ENCODE results near the gene RIPPLY3. TPM values are rescaled to one million over a fixed set of nuclear protein-coding genes. Genes with fewer than 3 reads are reported as not detected.

The RIPPLY3 gene
- total and polyA plus RNA-seq, 12 donors = 0.03 TPM; not detected in 11

DNA sequence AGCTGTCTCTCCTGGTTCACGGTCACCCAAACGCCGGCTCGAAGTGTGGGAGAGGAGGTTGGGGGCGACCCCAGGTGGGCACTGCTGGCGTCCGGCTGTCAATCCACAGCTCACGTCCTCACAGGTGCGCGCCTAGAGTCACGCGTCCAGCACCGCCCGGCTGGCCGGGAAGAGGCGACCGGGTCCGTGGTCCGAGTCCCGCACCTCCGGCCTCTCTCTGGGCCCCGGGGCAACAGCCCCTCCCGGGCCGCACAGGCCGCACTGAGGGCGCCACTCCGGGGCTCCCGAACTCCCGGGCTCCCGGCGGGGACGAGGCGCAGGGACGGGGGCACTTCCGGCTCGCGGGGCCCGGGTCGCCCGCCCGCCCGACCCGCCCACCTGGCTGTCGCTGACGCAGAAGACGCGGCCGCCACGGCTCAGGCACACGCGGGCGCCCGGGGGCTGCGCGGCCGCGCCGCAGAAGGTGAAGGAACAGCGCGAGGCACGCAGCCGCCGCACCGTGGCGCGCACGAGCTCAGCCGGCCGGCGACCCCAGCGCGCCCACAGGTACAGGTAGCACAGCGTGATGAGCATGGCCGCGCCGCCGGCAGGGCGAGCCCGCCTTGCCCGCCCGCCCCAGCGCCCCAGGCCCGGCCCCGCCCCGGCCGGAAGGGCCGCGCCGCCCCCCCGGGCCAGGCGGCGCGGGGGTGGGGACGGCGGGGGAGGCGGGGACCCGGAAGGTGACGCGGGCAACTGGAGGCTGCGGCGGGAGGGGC, 40.3 kb upstream of the RIPPLY3 start, which contains the start of gene HLCS:
Gene HLCS, minus strand, starts transcription at position 604 of the 755 bp plus-strand sequence. Its CDS starts 31 bp downstream, at position 573.
- Histone ChIP-seq H3K4me1 (peaks cover 0 to 18% (median 7%) of the 10 kb centered on the region in 9 donors), H3K27me3 (no peaks in the 10 kb centered on the region), H3K9me3 (no peaks in the 10 kb centered on the region), H3K27ac (peak within 1 kb of the TSS in 9 of 10 donors; percentile 66 to 87 (median 79)), H3K36me3 (peaks cover 0 to 6% (median 0%) of the 10 kb centered on the region in 9 donors), H3K4me3 (peak within 1 kb of the TSS; percentile 68 to 91 (median 78))
- TF ChIP-seq, protein P1, sequence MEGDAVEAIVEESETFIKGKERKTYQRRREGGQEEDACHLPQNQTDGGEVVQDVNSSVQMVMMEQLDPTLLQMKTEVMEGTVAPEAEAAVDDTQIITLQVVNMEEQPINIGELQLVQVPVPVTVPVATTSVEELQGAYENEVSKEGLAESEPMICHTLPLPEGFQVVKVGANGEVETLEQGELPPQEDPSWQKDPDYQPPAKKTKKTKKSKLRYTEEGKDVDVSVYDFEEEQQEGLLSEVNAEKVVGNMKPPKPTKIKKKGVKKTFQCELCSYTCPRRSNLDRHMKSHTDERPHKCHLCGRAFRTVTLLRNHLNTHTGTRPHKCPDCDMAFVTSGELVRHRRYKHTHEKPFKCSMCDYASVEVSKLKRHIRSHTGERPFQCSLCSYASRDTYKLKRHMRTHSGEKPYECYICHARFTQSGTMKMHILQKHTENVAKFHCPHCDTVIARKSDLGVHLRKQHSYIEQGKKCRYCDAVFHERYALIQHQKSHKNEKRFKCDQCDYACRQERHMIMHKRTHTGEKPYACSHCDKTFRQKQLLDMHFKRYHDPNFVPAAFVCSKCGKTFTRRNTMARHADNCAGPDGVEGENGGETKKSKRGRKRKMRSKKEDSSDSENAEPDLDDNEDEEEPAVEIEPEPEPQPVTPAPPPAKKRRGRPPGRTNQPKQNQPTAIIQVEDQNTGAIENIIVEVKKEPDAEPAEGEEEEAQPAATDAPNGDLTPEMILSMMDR (IDR thresholded peaks at IDR 0.05) = peak in 4 of 9 donors; percentile 15 to 42 (median 22)
- intact Hi-C loops (cut with DNase I) = loop anchor here in 2 of 10 donors (5.0 to 10.0 kb wide), 2 partner anchors 106 to 109 kb away; partner anchors contain the start of genes PIGP (in 2 of the 2) and TTC3 (in 2 of the 2)
- peak; percentile 44 to 93 (median 77) for ATAC-seq
- peak; percentile 43 to 77 for DNase-seq
- 1 to 2% methylated on average over 74 to 96 of the region's 101 CpGs for WGBS, 2 donors

DNA sequence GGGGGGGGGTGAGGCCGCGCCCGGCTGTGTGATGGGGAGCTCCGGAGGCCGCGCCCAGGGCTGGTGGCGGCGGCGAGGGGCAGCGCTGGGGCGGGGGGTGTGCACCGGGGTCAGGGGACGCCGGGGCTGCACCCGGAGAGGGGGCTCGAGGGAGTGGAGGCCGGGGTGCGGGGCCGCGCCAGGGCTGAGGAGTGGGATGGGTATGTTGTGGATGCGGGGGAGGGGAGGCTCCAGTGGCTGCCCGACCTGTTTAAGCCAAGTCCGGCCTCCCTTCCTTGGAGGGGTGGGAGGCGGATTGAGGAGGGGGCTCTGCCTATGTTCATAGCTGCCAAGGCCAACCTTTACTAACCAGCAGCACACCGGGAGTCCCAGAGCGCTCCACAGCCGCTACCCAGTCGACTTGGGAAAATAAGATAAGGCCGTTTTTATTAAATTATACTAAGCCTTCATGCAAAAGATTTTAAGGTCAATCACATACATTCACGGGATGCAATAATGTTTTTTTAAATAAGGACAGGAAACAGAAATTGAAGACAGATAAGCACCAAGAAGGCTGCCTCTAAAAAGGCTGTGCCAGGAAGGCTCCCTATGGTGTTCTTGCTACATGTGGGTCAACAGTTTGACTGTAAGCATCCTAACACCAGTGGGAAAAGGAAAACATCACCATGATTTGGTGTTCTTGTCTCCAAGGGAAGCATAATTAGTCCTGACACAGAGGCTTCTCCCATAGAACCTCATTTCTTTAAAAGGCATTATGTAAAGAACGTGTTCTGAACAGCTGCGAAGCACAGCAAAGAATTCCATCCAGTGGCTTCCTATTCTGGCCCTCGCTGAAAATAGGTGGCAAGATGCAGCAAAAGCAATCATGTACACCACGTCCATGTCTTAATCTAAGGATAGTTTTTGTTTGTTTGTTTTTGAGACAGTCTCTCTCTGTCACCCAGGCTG, 39.4 kb upstream of the RIPPLY3 start:
- Histone ChIP-seq H3K4me3 (peak overlapping the region; percentile 10 to 91 (median 78)), H3K27ac (peak overlapping the region in 9 of 10 donors; percentile 66 to 83 (median 76)), H3K36me3 (no peaks in the 10 kb centered on the region), H3K9me3 (no peaks in the 10 kb centered on the region), H3K4me1 (peaks cover 0 to 18% (median 7%) of the 10 kb centered on the region in 9 donors), H3K27me3 (no peaks in the 10 kb centered on the region)
- intact Hi-C loops (cut with DNase I) = loop anchor here in 2 of 10 donors (5.0 to 10.0 kb wide), 2 partner anchors 105 to 108 kb away; partner anchors contain the start of genes PIGP (in 2 of the 2) and TTC3 (in 2 of the 2)
- 19 to 28% methylated on average over 16 to 33 of the region's 34 CpGs for WGBS, 2 donors
- DNase-seq (no peak), ATAC-seq (peak in 2 of 8 donors; percentile 25 to 49)
- TF ChIP-seq, protein P1 (IDR thresholded peaks at IDR 0.05) = no peak

DNA sequence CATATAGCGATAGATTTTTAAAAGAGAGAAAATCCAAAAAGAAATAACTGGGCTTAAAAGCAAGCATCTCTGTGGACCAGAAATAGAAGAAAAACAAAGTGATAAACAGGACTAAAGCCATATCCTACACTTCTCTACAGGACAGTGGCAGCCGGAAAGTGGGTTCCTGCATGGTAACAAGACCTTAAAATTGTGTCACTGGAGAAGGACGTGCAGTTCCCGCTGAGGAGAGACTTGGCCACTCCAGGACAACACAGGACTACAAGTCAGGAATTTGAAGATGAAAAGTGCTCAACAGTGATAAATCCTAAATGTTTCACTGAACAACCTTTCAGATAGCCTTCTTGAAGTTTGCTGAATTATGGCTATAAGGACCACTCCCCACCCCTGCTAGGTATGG, 38.1 kb upstream of the RIPPLY3 start:
- Histone ChIP-seq H3K9me3 (no peaks in the 10 kb centered on the region), H3K36me3 (no peaks in the 10 kb centered on the region), H3K27me3 (no peaks in the 10 kb centered on the region), H3K4me1 (peaks cover 0 to 18% (median 7%) of the 10 kb centered on the region in 9 donors), H3K4me3 (no peak overlapping the region), H3K27ac (no peak overlapping the region)
- 79 to 94% methylated on average over 4 of the region's 4 CpGs for WGBS, 2 donors
- DNase-seq (no peak), ATAC-seq (no peak)
- TF ChIP-seq, protein P1 (IDR thresholded peaks at IDR 0.05) = no peak
- intact Hi-C loops (cut with DNase I) = loop anchor here in 2 of 10 donors (5.0 to 10.0 kb wide), 2 partner anchors 104 to 106 kb away; partner anchors contain the start of genes PIGP (in 2 of the 2) and TTC3 (in 2 of the 2)
